ENCODE measurements around the gene OTUD5. TPM values are rescaled to one million over a fixed set of nuclear protein-coding genes. Genes with fewer than 3 reads are reported as not detected.
"Not testable (repeated sequence)": the region's sequence is repeated elsewhere in the genome, so short reads cannot be mapped to it uniquely, and the experiment has no call there.

Gene OTUD5
- total RNA-seq, 4 donors from 2014 or later = 39.9 to 53.9 (median 48.5) TPM

DNA sequence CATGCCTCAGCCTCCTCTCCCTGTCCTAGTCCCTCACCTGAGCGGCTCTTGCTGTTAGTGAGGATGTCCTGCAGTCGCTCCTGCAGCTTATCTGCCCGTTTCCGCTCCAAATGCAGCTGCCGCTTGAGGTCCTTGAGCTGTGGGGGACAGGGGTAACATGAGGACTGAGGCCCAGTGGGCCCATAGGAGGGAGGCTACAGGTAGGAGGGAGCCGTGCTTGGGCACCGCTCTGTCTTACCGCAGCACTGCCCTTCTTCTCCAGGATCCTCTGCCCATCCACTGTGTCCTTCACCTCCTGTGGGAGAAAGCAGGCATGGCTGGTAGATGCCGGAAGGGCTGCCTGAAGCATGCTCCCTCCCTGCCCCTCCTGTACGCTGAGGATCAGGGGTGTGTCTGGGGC is 23.8 kb upstream of the OTUD5 start:
- no peak overlapping the region for H3K4me3 ChIP-seq
- no peaks in the 10 kb centered on the region for H3K27me3 ChIP-seq
- intact Hi-C loops (cut with DNase I) = no loop called here
- no peaks in the 10 kb centered on the region for H3K9me3 ChIP-seq
- no peaks in the 10 kb centered on the region for H3K4me1 ChIP-seq
- 80% methylated on average over 9 of the region's 10 CpGs for WGBS
- TF ChIP-seq POLR2A (IDR thresholded peaks at IDR 0.05; ENCODE audit: low read depth) = no peak
- TF ChIP-seq EP300 (IDR thresholded peaks at IDR 0.05) = no peak
- no peak for TF ChIP-seq CTCF (IDR thresholded peaks at IDR 0.05)
- no peak for TF ChIP-seq POLR2AphosphoS5 (IDR thresholded peaks at IDR 0.05)
- no peak for DNase-seq (ENCODE audit: extremely low spot score)
- peaks cover 4 to 86% (median 63%) of the 10 kb centered on the region in 4 donors for H3K36me3 ChIP-seq
- H3K27ac ChIP-seq (replicated peaks in 1 of 4) = no peak overlapping the region

DNA sequence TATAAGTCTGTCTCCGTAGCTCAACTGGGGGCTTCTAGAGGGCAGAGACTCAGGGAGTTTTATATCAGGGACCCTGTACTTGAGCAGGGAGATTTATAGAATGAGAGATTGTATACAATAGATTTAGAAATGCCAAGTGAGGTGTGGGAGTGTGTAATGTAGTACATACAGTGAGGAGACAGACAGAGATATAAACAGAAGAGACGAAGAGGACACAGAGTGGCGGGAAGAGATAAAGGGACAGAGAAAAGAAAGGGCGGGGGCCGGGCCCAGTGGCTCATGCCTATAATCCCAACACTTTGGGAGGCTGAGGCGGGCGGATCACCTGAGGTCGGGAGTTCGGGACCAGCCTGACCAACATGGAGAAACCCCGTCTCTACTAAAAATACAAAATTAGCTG is 22.9 kb upstream of the OTUD5 start:
- peaks cover 4 to 91% (median 67%) of the 10 kb centered on the region in 4 donors for H3K36me3 ChIP-seq
- H3K27me3 ChIP-seq; H3K4me3 ChIP-seq; H3K27ac ChIP-seq (replicated peaks in 1 of 4); H3K9me3 ChIP-seq; H3K4me1 ChIP-seq; intact Hi-C loops (cut with DNase I); DNase-seq (ENCODE audit: extremely low spot score): not testable (repeated sequence)
- 79% methylated on average over 10 of the region's 10 CpGs for WGBS

DNA sequence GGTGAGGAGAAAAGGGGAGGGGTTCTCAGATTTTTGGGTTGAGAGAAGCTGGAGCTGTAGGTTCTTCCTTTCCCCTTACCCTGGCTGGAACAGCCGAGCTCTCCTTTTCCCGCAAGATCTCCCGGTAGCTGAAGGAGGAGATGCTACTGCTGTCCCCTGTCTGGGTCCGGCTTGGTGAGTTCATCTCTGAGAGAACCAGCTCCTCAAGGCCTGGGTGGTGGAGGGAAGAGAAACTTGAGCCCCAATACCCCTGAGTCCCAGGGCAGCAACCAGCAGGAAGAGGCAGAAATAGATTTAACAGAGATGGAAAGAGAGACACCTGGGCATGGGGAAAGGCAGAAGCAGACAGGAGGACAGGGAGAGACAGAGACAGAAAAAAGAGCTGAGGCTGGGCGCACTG is 20.8 kb upstream of the OTUD5 start:
- Histone ChIP-seq H3K4me1 (no peaks in the 10 kb centered on the region), H3K9me3 (no peaks in the 10 kb centered on the region), H3K27me3 (no peaks in the 10 kb centered on the region), H3K4me3 (no peak overlapping the region), H3K27ac (replicated peaks in 1 of 4) (no peak overlapping the region), H3K36me3 (peaks cover 4 to 87% (median 64%) of the 10 kb centered on the region in 4 donors)
- DNase-seq (ENCODE audit: extremely low spot score) = no peak
- 99% methylated on average over 5 of the region's 5 CpGs for whole genome bisulfite sequencing
- intact Hi-C loops (cut with DNase I) = no loop called here
- TF ChIP-seq EP300 (IDR thresholded peaks at IDR 0.05) (no peak), POLR2A (IDR thresholded peaks at IDR 0.05; ENCODE audit: low read depth) (no peak), POLR2AphosphoS5 (IDR thresholded peaks at IDR 0.05) (no peak), CTCF (IDR thresholded peaks at IDR 0.05) (no peak)

GRCh38 chrX:48976086-48976485 is 18.7 kb upstream of the OTUD5 start:
- intact Hi-C loops (cut with DNase I) = no loop called here
- 73% methylated on average over 6 of the region's 6 CpGs for WGBS
- TF ChIP-seq EP300 (IDR thresholded peaks at IDR 0.05) (no peak), POLR2AphosphoS5 (IDR thresholded peaks at IDR 0.05) (no peak), POLR2A (IDR thresholded peaks at IDR 0.05; ENCODE audit: low read depth) (no peak), CTCF (IDR thresholded peaks at IDR 0.05) (no peak)

DNA sequence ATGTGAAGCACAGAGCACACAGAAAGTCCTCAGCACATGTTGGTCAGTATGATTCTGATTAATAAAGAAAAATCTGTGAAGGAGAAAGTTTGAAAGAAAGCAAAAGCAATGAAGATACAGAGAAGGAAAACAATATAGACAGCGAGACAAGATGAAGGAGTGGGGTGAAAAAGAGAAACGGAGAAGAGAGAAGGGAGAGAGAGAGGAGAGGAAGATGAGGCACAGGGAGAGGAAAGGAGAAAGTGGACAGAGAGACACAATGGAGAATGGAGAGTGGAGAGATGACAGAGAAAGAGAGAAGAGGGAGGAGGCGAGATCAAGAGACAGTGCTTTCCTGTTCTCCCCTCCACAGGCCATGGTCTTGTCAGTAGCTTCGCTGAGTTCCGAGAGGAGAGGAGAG is 18.1 kb upstream of the OTUD5 start:
- peaks cover 4 to 60% (median 39%) of the 10 kb centered on the region in 4 donors for H3K36me3 ChIP-seq
- peaks cover 0 to 16% (median 15%) of the 10 kb centered on the region in 4 donors for H3K4me1 ChIP-seq
- 87% methylated on average over 5 of the region's 5 CpGs for WGBS
- no peak overlapping the region for H3K27ac ChIP-seq (replicated peaks in 1 of 4)
- intact Hi-C loops (cut with DNase I) = no loop called here
- no peaks in the 10 kb centered on the region for H3K9me3 ChIP-seq
- TF ChIP-seq POLR2A (IDR thresholded peaks at IDR 0.05; ENCODE audit: low read depth) = no peak
- no peak for TF ChIP-seq CTCF (IDR thresholded peaks at IDR 0.05)
- TF ChIP-seq POLR2AphosphoS5 (IDR thresholded peaks at IDR 0.05) = no peak
- no peak for TF ChIP-seq EP300 (IDR thresholded peaks at IDR 0.05)
- H3K4me3 ChIP-seq = no peak overlapping the region
- no peak for DNase-seq (ENCODE audit: extremely low spot score)
- H3K27me3 ChIP-seq = no peaks in the 10 kb centered on the region

More at GRCh38 chrX:48976086-48976485, 18.7 kb upstream of the OTUD5 start:
- H3K9me3 ChIP-seq = no peaks in the 10 kb centered on the region
- H3K27me3 ChIP-seq = no peaks in the 10 kb centered on the region
- no peak overlapping the region for H3K27ac ChIP-seq (replicated peaks in 1 of 4)
- H3K4me1 ChIP-seq = peaks cover 0 to 16% (median 14%) of the 10 kb centered on the region in 4 donors
- DNase-seq (ENCODE audit: extremely low spot score) = no peak
- peaks cover 4 to 66% (median 43%) of the 10 kb centered on the region in 4 donors for H3K36me3 ChIP-seq
- no peak overlapping the region for H3K4me3 ChIP-seq

Data from esophagus muscularis mucosa (tissue), 4 donors.